Measurements from ENCODE around the gene PROCA1. TPM values are rescaled to one million over a fixed set of nuclear protein-coding genes. Genes with fewer than 3 reads are reported as not detected.
A peak's percentile ranks its signal among the peaks of the same experiment; 100 is the strongest.
"Not testable (repeated sequence)": the region's sequence is repeated elsewhere in the genome, so short reads cannot be mapped to it uniquely, and the experiment has no call there.

Gene PROCA1
- total RNA-seq, 2 donors from 2014 or later: 5.7 to 6.4 TPM

DNA sequence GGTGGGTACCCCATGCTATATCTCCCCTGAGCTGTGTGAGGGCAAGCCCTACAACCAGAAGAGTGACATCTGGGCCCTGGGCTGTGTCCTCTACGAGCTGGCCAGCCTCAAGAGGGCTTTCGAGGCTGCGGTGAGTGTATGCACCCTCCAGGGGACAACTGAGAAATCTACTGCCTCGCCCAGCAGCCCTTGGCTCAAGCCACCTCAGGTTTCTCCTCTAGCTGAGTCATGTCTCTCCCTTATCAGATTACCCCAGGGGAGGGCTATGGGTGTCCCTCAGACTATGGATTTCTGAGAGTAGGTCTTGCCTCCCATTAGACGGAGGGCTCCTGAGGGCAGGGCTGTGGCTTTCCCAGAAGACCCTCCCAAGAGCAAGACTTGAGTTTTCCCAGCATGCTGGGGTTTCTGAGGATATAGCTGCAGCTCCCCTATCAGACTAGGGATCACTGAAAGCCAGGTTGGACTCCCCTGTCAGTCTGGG is 23.6 kb upstream of the PROCA1 start:
- H3K9me3 Mint-ChIP-seq: no peaks in the 10 kb centered on the region
- ATAC-seq: peak in 1 of 2 donors; percentile 30
- no peak for DNase-seq (ENCODE audit: low spot score in 2 of 2)
- no peak overlapping the region for H3K27ac Mint-ChIP-seq
- H3K36me3 Mint-ChIP-seq: peaks cover 0 to 29% of the 10 kb centered on the region in 2 donors

DNA sequence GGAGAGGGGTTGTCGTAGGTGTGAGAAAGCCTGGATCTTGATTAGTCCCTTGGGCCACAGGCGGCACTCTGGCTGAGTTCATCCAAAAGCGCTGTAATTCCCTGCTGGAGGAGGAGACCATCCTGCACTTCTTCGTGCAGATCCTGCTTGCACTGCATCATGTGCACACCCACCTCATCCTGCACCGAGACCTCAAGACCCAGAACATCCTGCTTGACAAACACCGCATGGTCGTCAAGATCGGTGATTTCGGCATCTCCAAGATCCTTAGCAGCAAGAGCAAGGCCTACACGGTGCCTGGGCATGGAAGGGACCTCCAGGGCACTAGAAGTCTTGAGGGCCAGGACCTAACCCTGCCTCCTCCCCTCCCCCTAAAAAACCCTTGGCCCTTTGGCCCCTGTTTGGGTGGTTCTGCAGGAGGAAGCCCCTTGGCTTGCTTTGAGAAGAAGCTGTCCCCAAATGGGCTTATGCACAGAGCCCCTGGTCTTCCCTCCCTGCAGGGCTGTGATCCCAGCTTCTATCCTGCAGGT is 23.1 kb upstream of the PROCA1 start:
- DNase-seq (ENCODE audit: low spot score in 2 of 2) (no peak), ATAC-seq (no peak)
- Mint-ChIP-seq H3K27ac (no peak overlapping the region), H3K36me3 (peaks cover 0 to 25% of the 10 kb centered on the region in 2 donors), H3K9me3 (no peaks in the 10 kb centered on the region)

DNA sequence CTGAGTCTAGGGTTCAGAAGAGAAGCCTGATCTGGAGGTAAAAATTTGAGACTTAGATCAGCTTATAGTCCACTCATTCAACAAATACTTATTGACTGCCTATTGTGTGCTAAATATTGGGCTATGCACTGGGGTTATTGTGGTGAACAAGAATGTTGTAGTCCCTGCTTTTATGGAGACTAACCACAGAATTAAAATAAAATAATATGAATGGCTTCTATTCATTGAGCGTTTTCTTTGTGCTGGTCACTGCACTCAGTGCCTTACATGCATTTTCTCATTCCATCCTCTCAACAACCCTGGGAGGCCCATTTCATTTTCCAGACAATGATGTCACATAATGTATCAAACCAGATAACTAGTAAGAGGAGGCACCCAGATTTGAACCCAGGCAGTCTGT is 21.7 kb upstream of the PROCA1 start:
- H3K27ac Mint-ChIP-seq: no peak overlapping the region
- H3K36me3 Mint-ChIP-seq: peaks cover 0 to 11% of the 10 kb centered on the region in 2 donors
- no peak for DNase-seq (ENCODE audit: low spot score in 2 of 2)
- no peak for ATAC-seq
- H3K9me3 Mint-ChIP-seq: no peaks in the 10 kb centered on the region

DNA sequence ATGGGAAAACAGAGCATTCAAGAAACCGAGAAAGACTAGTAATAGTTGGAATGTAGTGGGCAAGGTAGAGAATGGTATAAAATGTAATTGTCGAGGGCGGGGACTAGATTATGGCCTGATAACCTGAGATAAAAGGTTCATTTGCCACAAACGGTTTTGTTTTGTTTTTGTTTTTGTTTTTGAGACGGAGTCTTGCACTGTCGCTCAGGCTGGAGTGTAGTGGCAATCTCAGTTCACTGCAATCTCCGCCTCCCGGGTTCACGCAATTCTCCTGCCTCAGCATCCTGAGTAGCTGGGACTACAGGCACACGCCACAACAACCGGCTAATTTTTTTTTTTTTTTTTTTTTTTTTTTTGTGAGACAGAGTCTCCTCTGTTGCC is 18.3 kb upstream of the PROCA1 start:
- no peaks in the 10 kb centered on the region for H3K9me3 Mint-ChIP-seq
- H3K36me3 Mint-ChIP-seq: peaks cover 6 to 9% of the 10 kb centered on the region in 2 donors
- DNase-seq (ENCODE audit: low spot score in 2 of 2) (no peak), ATAC-seq (no peak)
- H3K27ac Mint-ChIP-seq: peak overlapping the region in 1 of 2 donors; percentile 100

DNA sequence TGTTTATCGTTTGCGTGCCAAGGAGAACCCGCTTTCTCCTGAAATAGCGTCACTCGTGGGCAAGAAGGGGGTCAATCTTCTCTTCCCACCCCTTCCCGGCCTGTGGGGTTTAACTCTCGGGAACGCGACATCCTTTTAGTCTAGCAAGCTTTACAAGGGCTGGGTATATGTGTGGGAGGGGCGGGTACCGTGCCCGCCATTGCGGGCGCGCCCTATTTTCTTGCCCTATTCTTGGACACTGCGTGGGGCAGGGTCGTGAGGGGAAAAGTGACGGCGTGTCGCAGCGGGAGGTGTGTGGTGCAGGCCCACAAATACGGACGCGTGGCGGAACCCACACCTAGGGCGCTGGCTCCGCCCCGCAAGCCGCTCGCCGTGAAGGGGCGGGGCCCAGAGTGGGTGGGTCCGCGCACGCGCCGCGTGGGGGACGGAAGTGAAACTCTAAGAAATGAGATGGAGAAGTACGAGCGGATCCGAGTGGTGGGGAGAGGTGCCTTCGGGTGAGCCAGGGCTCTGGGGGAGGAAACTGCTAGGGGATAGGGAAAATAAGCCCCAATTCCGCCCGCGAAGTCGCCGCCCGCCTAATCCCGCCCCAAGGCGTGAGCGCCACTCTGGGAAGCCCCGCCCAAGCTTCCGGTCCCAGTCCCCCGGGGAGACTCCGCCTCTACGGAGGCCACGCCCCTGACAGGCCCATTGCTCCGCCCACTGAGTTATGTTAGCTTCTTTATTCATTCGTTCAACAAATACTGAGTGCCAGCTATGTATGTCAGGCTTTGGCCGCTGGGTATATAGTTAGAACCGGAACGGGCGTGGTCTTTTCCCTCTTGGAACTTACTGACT is 16.9 kb upstream of the PROCA1 start, which contains the start of gene NEK8:
TSS of gene NEK8 (plus strand) at position 425 of the 837 bp plus-strand sequence. CDS start at position 451, 26 bp downstream.
- peak; percentile 43 to 57 for ATAC-seq
- peak within 1 kb of the TSS; percentile 98 to 100 for H3K27ac Mint-ChIP-seq
- DNase-seq (ENCODE audit: low spot score in 2 of 2): peak; percentile 96 to 99
- peaks cover 15 to 23% of the 10 kb centered on the region in 2 donors for H3K36me3 Mint-ChIP-seq
- no peaks in the 10 kb centered on the region for H3K9me3 Mint-ChIP-seq

DNA sequence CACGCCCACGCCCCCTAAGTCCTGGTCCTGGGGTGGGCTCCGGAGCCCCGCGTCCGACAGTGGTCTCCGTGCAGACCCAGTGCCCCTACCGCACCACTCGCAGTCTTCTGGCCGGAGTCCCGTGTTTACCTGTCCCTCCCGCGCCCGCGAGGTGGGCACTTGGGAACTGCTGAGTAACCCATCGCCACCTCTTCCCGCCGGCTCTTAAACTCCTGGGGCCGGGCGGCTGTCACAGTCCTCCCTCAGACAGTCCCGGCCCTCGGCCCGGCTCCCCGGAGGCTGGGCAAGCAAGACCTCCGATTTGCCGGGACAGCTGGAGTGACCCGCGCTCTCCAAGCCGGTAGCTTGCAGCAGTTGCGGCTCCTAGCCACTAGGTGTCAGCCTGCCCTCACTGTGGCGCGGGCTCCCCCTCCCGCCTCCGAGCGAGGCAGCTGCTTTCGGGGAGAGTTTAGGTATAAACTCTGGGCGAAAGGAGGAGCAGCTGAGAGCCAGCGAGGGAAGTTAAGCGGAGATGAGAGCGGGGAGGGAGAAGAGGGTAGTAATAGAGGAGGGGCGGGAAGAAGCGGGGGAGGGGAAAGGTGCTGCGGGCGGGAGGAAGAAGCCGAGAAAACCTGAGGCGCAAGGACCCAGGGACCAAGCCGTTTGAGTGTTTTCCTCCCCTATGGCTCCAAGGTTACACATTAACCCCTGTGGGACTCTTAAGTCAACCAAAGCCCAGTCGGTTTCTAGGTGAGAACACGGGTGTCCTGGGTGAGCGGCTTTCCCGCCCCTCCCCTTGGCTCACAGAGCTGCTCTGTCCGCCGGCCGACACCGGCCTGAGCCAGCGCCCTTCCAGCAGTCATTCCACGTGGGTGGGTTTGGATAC is 15.2 kb upstream of the PROCA1 start:
- ATAC-seq (peak; percentile 33 to 42), DNase-seq (ENCODE audit: low spot score in 2 of 2) (peak; percentile 95 to 97)
- peak overlapping the region; percentile 98 to 100 for H3K27ac Mint-ChIP-seq
- peaks cover 25 to 36% of the 10 kb centered on the region in 2 donors for H3K36me3 Mint-ChIP-seq
- no peaks in the 10 kb centered on the region for H3K9me3 Mint-ChIP-seq

DNA sequence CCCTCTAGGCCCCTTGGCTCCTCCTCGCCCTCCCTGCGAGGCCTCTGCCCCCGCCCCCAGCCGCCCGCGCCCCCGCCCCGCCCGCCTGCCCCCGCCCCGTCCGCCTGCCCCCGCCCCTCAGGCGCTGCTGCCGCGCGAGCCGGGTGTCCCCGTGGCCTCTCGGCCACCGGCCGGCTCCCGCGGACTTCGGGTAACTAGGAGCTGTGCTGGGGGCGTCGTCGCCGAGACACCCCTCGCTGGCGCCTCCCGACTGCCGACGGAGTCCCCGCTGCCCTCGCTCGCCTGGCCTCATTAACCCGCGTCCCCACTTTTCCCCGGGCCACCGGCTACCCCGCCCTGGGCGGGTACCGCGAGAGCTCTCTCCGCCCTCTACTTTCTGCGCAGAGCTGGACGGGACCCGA is 14.5 kb upstream of the PROCA1 start, which contains the start of gene TLCD1:
TSS of gene TLCD1 (minus strand) at position 8 of the 401 bp plus-strand sequence. CDS start 136 bp downstream, outside the sequence.
- Mint-ChIP-seq H3K9me3 (no peaks in the 10 kb centered on the region), H3K27ac (peak within 1 kb of the TSS; percentile 98 to 100), H3K36me3 (peaks cover 31 to 42% of the 10 kb centered on the region in 2 donors)
- peak; percentile 28 to 51 for ATAC-seq
- DNase-seq (ENCODE audit: low spot score in 2 of 2): peak; percentile 83 to 86

DNA sequence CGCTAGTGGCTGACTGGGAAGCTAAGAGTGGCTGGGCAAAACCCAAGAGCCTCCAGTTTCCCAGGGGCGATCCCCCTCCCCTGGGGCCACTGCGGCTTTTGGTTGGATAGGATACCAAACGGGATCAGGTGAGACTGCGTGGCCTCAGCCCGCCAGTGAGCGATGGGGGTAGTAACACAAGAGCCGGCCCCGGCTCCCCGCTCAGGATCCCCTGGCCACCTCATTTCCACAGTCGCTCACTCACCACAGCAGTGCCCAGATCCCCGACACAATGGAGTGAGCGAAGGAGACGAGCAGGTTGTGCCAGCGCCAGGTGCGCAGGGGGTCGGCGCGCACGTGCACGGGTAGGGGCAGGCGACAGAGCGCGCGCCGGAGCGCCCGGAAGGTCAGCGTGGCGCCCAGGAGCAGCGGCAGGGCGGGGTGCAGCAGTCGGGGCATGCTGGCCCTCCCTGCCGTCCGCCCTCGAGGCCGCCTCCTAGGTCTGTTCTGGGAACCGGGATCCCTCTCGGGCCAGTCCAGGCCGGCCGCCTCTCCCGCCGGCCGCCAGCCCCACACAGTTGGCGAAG is 14.1 kb upstream of the PROCA1 start:
- no peaks in the 10 kb centered on the region for H3K9me3 Mint-ChIP-seq
- ATAC-seq: peak in 1 of 2 donors; percentile 2
- peaks cover 35 to 47% of the 10 kb centered on the region in 2 donors for H3K36me3 Mint-ChIP-seq
- peak; percentile 63 to 79 for DNase-seq (ENCODE audit: low spot score in 2 of 2)
- H3K27ac Mint-ChIP-seq: peak overlapping the region; percentile 93 to 100

DNA sequence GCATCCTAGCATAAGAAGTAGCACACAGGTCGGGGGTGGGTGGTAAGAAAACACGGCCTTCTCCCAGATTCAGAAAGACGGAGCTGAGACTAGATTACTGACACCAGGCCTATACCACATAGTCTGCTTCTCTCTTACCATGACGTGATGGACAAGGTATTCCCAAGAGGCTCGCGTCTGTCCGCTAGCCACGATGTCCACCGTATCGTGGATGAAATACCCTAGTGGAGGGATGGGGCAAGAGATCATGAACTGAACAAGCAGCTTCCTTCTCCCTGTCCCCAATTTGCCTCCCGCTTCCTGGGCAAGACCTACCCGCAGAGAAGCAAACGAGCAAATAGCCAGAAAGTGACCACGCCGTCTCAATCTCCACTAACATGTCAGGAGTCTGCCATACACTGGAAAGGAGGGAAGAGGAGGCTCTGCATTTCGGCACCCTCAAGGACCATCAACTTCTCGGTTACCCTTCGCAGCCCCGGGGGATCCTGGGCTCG is 13.5 kb upstream of the PROCA1 start:
- H3K36me3 Mint-ChIP-seq: peaks cover 41 to 52% of the 10 kb centered on the region in 2 donors
- H3K9me3 Mint-ChIP-seq: no peaks in the 10 kb centered on the region
- no peak for ATAC-seq
- DNase-seq (ENCODE audit: low spot score in 2 of 2): peak in 1 of 2 donors; percentile 39
- H3K27ac Mint-ChIP-seq: peak overlapping the region; percentile 93 to 100

DNA sequence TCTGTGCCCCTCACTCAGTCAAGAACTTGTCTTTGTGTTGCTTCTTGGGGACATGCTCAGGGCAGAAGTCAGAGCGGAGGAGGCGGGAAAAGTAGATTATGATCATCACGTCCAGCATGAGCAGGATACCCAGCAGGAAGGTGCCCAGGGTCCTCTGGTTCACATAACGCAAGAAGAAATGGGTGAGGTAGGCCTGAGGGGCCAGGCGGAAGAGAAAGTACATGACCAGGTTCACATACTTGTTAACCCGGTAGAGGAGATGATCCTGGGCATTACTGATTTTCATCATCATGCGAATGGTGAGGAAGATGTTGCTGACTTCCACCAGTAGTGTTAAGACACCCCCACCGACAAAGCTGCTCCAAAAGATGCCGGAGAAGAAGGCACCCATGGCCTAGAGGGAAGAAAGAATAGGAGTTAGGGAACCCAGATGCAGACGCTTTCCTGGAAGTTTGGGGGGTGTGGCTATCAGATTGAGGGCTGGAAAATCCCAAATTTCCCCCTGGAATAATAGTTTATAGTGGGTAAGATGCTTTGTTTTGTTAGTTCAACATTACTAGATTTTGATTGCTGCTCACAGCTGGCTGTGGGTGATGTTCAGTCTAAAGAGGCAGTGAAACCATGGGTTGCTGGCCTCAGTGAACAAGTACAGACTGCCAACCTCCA is 12.9 kb upstream of the PROCA1 start:
- no peak for DNase-seq (ENCODE audit: low spot score in 2 of 2)
- peaks cover 47 to 58% of the 10 kb centered on the region in 2 donors for H3K36me3 Mint-ChIP-seq
- H3K9me3 Mint-ChIP-seq: no peaks in the 10 kb centered on the region
- no peak for ATAC-seq
- H3K27ac Mint-ChIP-seq: peak overlapping the region; percentile 93 to 100

DNA sequence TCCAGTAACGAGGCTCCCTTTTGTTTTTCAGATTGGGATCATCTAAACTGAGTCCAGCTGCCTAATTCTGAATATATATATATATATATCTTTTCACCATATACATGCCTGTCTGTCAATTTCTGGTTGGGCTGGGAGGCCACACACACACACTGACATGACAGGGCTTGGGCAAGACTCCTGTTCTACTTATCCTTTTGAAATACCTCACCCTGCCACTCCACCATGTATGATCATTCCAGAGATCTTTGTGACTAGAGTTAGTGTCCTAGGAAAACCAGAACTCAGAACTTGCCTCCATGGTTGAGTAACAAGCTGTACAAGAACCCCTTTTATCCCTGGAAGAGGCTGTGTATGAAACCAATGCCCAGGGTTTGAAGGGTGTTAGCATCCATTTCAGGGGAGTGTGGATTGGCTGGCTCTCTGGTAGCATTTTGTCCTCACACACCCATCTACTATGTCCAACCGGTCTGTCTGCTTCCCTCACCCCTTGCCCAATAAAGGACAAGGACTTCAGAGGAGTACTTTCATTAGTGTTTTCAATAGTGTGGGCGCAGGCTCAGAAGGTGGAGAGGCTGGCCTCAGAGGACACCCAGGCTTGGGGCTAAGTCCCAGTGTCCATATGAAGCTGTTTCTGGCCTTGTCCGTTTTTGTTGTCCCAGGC is 12.3 kb upstream of the PROCA1 start:
- ATAC-seq; H3K9me3 Mint-ChIP-seq; DNase-seq (ENCODE audit: low spot score in 2 of 2): not testable (repeated sequence)
- Mint-ChIP-seq H3K36me3 (peaks cover 52 to 63% of the 10 kb centered on the region in 2 donors), H3K27ac (peak overlapping the region; percentile 93 to 100)

DNA sequence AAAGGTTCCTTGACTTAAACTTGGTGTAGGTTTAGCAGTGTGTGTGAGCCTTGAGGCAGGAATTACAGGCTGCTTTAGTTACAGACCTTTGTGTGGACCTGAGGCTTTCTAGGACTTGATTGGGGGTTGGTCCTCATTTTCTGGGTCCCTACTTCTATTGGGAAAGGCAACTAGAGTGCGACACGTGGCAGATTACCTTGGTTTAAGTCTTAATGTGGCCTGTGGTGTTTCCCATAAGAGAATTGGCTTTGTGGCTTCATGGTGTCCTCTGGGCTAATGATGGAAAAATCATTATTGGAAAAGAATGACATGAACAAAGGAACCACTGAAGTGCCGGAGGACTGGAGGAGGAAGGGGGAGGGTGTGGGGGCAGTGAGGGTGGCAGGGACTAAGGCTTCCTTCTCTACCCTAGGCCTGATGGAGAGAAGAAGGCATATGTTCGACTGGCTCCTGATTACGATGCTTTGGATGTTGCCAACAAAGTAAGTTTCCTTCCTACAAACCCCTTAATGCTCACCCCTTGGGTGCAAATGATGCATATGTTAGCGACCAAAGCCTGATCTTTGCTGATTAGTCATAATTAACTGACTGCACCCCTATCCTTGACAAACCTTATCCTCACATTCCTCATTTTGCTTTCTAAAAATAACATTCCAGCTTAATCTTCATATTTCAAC is 11.6 kb upstream of the PROCA1 start:
- H3K36me3 Mint-ChIP-seq: peaks cover 52 to 63% of the 10 kb centered on the region in 2 donors
- peak overlapping the region in 1 of 2 donors; percentile 93 for H3K27ac Mint-ChIP-seq
- DNase-seq (ENCODE audit: low spot score in 2 of 2): no peak
- ATAC-seq: no peak
- no peaks in the 10 kb centered on the region for H3K9me3 Mint-ChIP-seq

DNA sequence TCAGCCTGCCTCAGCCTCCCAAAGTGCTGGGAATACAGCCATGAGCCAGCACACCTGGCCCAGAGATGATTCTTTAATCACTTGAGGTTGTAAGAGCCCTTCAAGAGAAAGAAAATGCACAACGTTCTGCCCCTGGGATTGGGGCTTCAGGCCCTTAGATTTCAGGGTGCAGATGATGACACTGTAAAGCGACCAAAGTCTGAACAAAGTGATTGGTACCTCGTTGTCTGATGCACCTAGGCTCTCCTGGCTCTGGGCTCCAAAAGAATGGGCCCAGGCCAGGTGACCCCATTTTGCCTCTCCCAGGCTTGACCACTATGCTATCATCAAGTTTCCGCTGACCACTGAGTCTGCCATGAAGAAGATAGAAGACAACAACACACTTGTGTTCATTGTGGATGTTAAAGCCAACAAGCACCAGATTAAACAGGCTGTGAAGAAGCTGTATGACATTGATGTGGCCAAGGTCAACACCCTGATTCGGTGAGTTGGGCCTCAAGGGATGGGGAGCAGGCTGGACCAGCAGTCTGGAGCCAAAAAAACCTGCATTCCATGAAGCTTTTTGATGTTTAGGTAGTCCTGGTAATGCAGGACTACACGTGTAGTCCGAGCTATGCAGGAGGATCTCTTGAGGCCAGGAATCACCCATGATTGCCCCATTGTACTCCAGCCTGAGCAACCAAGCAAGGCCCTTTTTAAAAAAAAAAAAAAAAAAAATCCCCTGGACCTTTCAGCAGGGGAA is 10.9 kb upstream of the PROCA1 start:
- H3K36me3 Mint-ChIP-seq: peaks cover 52 to 63% of the 10 kb centered on the region in 2 donors
- ATAC-seq: no peak
- peak overlapping the region; percentile 68 to 100 for H3K27ac Mint-ChIP-seq
- DNase-seq (ENCODE audit: low spot score in 2 of 2): no peak
- no peaks in the 10 kb centered on the region for H3K9me3 Mint-ChIP-seq

DNA sequence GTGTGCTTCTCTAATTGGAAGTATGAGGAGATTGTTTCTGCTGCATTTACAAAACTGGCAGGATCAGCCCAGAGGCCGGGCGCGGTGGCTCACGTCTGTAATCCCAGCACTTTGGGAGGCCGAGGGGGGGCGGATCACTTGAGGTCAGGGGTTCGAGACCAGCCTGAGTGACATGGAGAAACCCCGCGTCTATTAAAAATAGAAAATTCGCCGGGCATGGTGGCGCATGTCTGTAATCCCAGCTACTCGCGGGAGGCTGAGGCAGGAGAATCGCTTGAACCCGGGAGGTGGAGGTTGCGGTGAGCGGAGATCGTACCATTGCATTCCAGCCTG is 9.3 kb upstream of the PROCA1 start:
- DNase-seq (ENCODE audit: low spot score in 2 of 2); ATAC-seq: not testable (repeated sequence)

More for the DNA sequence above, 9.3 kb upstream of the PROCA1 start:
- H3K9me3 Mint-ChIP-seq: not testable (repeated sequence)
- Mint-ChIP-seq H3K27ac (peak overlapping the region; percentile 97 to 100), H3K36me3 (peaks cover 52 to 63% of the 10 kb centered on the region in 2 donors)

Data from activated naive CD4-positive, alpha-beta T cell treated with anti-CD3 and anti-CD28 coated beads, Interleukin-2, amount 50 U/mL, for 72 hours (primary cell).